Hematopoietic multipotent progenitor cell treated with erythropoietin and hydrocortisone succinate and interleukin-3 and kit ligand, for 17 days (in vitro differentiated cells): ENCODE results near the gene PRKN.

Experiments used
- DNase-seq: peaks from one replicate; pipeline ENCODE4 v3.0.0-alpha.2; 2015; ENCODE audit warnings: low spot score

The PRKN gene

GRCh38 chr6:161651949-161652348 lies 1075.6 kb downstream of the PRKN start:
- DNase-seq, result no peak

- no peak for DNase-seq
Observed at GRCh38 chr6:161649841-161650240, 1077.7 kb downstream of the PRKN start.

DNA sequence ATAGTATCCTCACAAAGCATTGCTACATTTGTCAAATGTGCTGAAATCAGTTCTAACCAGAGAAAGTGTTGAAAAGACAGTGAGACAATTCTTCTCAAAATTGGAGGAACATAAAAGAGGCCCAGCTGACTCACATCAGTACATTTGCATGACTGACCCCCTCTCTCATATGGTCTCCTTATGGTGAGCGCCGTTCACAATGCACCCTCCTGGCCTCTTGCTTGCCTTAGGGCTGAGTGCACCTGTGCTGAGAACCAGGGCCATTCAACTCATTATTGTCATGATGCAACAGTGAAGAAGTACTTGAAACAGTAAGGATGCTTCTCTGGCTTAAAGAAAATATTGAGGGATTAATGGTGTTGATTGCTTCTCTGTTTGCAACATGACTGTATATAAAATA lies 1078.5 kb downstream of the PRKN start:
- DNase-seq, result no peak

DNA sequence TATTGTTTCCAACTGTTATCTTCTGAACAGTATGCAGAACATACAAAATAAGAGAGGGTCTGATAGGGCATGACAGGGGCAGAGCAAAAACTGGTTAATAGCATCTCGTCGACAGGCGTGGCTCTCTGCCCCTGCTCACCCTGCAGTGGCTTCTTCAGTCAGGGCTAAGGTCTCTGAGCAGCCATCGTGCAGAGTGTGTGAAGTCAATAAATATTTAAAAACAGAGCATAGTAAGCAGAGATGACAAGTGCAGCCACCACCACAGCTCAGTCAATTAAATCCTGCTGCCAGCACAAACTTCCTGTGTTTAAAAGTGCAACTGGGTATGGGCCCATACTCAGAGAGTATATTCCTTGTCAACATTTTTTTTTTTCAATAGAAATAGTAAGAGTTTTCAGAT lies 1080.3 kb downstream of the PRKN start:
- DNase-seq, result no peak

GRCh38 chr6:161644521-161644920 lies 1083.0 kb downstream of the PRKN start:
- no peak for DNase-seq

GRCh38 chr6:161641175-161641574 lies 1086.4 kb downstream of the PRKN start:
- DNase-seq, result no peak

DNA sequence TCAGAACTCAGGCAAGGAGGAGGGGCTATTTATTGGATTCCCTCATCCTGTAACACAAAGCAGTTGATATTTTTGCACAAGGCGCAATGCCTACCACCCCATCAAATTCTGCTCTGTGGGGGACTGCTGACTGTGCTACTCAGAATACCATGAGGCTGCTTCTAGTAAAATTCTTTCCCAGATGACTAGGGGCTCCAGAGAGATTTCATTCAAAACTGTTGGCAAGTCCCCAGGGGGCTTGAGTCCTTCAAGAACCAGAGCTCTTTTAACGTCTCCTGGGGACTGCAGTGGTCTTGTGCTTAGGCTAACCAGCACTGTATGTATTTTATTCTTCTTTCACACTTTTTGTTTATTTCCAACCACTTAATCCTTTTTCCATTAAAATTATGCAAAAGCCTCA lies 1087.8 kb downstream of the PRKN start:
- DNase-seq, result no peak

- DNase-seq, result no peak
Observed at GRCh38 chr6:161637658-161638057, 1089.9 kb downstream of the PRKN start.

DNA sequence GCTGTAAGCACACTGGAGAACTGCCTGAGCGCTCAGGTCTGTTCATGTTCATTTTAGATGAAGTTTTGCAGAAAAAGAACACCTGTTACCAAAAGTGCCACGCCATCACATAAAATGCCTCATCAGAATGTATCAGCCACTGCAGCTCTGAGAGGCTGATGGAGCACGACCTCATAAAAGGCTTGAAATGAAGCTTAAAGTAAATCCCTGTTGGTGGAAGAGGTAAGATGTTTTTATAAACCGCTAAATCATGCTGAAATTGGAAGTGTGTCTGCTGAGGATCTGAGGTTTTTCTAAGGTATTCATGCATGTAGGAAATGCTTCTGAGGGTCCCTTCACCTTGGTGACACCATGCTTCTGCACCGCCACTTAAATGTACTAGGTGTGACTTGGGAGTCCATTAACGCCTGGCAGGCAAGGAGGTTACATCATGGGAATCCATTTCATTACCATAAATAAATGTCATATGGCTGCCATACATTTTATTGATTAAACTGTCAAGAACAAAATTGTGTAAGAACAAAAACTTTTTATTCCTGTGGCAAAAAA lies 1090.6 kb downstream of the PRKN start:
- no peak for DNase-seq

DNA sequence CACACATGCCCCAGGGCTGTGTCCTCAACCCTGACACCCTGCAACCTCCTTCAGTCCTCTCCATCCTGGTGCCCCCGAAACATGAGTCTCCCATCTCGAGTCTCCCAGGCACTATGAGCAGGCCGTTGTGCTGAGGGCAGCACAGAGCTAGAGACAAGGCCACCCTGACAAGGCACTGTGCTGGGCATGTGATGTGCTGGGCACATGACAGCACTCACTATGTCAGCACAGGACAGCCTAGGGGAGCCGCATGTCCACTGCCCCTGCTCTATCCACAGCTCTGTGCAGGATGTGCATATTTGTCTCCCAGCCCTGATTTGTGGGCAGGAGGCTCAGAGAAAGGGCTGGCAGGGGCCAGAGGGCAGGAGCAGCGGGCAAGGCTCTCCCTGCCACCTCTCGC lies 1091.6 kb downstream of the PRKN start:
- DNase-seq, result no peak

DNA sequence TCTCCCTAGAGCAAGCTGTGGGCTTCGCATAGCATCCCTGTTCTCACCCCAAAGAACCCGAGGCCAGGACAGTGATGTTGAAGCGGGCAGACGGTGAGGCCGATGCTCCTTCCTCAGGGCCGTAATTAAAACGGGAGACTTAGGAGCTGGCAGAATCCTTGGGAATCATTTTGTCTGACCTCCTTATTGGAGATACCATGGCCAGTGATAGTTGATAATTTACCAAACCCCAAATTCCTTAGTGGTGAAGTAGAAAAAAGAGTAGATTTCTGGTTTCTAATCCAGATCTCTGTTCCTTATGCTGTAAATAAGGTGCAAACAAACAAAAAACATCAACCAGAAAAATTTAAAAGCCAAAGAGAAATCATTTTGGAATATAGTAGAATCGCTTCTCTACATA lies 1092.7 kb downstream of the PRKN start:
- no peak for DNase-seq

- DNase-seq, result no peak
Observed at GRCh38 chr6:161631676-161632194, 1095.8 kb downstream of the PRKN start.

DNA sequence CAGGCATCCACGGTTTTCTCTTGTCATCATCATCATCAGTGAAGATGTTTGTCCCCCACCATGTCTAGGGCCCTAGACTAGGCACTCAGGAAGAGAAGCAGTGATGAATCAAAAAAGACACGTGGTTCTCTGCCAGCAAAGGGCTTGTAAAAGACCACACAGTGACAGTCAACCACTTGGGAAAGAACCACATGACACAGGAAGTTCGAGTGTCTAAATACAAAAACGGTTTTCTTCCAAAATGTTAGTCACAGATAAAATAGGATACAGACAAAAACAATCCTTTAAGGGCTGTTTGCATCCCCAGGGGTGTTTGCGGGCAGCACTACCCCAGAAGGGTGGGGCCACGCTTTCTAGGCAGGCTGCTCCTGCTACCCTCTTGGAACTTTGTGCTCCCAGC lies 1096.9 kb downstream of the PRKN start:
- no peak for DNase-seq

DNA sequence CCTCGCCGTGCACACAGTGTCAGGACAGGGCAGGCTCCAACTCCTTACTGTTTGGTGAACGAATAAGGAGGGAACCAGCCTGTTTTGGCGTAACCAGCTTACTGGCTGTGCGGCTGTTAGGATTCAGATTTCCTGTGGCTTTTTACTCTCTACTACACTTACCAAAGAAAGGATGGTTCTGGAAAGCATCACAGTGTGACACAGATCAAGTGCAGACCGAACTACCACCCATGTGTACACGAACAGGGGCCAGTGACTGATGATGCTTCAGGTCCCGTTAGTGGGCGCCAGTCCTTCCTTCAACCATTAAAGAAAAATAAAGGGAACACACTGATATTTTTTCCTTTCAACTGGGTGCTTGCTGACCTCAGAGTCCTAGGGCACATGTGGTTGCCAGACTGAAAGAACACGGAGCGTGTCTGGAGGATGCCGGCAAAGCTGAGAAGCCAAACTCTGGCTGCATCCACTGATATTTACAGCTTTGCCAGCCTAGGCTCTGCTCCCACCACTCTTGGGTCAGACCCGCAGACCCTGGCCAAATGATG lies 1101.4 kb downstream of the PRKN start:
- no peak for DNase-seq

DNA sequence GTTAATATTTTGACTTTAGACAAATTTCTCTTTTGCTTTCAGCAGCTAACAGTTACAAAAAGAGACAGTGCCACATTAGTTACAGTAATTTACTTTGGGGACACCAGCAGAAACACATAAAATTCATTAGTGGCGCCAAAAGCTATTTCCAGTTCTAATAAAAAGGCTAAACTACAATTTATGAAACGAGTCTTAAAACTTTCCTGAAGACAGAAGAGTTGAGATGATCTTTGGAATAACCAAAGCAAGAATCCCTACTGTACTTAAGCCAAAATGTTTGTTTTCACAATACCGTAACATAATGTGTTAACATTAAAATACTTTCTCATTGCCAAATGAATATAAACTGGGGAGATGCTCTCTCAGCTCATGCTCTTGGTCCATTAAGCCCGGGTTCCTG lies 1103.5 kb downstream of the PRKN start:
- no peak for DNase-seq

DNA sequence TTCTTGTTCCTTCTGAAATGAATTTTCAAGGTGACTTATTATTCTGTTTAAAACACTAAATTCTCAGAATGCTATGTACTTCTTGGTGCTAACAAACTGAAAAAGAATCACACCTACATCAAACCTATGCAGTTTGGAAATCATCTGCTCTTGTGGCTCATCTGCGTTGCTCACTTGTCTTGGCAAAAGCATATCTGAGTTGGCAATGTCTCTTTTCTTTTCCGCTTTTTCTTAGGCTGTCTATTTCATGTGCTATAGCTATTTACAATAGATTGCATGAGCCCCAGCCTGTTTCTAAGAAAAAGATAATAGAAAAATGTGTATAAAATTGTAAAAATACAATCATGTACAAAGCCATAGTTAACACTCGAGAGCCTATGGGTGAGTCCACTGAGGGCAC lies 1104.8 kb downstream of the PRKN start:
- DNase-seq, result no peak

- DNase-seq, result no peak
Observed at GRCh38 chr6:161618831-161619454, 1108.6 kb downstream of the PRKN start.

DNA sequence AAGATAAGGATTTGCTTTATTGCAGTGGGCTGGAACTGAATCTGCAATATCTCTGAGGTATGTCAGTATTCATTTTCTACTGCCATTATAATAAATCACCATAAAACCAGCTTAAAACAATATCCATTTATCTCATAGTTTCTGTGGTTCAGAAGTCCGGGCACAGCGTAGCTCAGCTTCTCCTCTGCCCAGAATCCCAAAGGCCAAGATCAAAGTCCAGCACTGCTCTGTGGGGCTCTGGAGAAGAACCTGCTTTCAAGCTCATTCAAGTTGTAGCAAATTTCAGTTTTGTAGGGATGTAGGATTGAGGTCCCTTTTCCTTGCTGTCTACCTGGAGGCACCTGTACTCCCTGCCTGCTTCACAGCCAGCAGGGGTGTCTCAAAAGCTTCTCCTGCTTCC lies 1113.9 kb downstream of the PRKN start:
- DNase-seq, result no peak

DNA sequence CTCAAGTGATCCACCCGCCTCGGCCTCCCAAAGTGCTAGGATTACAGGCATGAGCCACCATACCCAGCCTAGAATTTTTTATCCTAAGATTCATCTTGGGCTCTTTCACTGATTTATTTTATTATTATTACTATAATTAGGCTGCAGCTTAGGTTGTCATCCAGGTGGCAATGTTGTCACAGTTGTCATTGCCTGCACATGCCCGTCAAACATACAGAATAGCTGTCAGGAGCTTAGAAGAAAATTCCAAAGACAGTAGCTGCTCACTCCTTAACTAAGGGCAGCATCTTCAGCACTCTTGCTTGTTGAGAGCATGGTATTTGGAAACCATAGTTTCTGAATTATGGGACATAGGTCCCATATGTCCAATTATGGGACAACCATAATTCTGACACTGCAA lies 1118.8 kb downstream of the PRKN start:
- DNase-seq, result no peak

DNA sequence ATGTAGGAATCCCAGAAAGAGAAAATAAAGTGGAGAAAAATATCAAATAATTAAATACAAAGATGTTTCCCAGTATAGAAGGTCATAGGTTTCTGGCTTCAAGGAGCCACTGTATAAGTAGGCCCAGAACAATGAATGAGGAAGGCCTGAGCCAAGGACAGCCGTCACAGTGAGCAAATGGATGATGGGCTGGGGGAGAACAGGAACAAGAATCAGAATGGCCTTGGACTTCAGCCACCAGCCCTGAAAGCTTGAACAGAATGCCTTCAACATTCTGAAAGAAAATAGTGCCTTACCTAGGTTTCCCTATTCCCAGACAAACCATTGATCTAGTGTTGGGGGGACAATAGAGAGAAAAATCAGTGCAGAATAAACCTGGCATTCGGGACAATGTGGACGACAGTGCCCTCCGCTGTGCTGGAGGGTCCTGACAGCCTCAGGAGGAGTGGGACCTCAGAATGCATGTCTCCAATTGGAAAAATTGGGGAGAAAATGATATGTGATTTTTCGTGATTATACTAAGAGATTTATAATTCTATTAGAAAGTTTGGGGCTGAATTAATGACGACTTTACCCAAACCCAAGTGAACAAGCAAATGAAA lies 1119.8 kb downstream of the PRKN start:
- DNase-seq, result no peak

- DNase-seq, result no peak
Observed at GRCh38 chr6:161602359-161602758, 1125.2 kb downstream of the PRKN start.

GRCh38 chr6:161598896-161599295 lies 1128.7 kb downstream of the PRKN start:
- no peak for DNase-seq

- DNase-seq, result no peak
Observed at GRCh38 chr6:161596807-161597520, 1130.6 kb downstream of the PRKN start.
